SK-N-SH treated with all-trans-retinoic acid at 6 μM for 48 hours (cell line): ENCODE data around the gene OLFM1.

Experiments used
- ATAC-seq: fragments of 200-7000 bp; cut with Tn5 transposase; 3 replicates; pipeline ENCODE4 v1.9.1; 2020; ENCODE audit warnings: mild to moderate bottlenecking, moderate library complexity
- ARNTL ChIP-seq: fragments of 450-650 bp; formaldehyde crosslinking; IDR thresholded peaks from 2 replicates; pipeline ENCODE4 v1.5.0; 2020; ENCODE audit warnings: low read depth, mild to moderate bottlenecking, moderate library complexity, borderline replicate concordance
- BACH2 ChIP-seq: fragments of 250-450 bp; sonication (Bioruptor Pico); IDR thresholded peaks from 2 replicates; pipeline ENCODE4 v1.9.0; 2021; ENCODE audit warnings: mild to moderate bottlenecking, borderline replicate concordance
- CREB5 ChIP-seq: fragments of 250-450 bp; sonication (Bioruptor Pico); IDR thresholded peaks from 2 replicates; pipeline ENCODE4 v1.5.1; 2020; ENCODE audit warnings: low read depth, mild to moderate bottlenecking, moderate library complexity
- CSDC2 ChIP-seq: fragments of 250-450 bp; sonication (Bioruptor Pico); IDR thresholded peaks from 2 replicates; pipeline ENCODE4 v1.5.0; 2020; ENCODE audit warnings: mild to moderate bottlenecking, moderate library complexity
- CSRNP3 ChIP-seq: fragments of 250-450 bp; sonication (Bioruptor Pico); IDR thresholded peaks from 2 replicates; pipeline ENCODE4 v1.5.1; 2021; ENCODE audit warnings: mild to moderate bottlenecking, moderate library complexity
- ESRRG ChIP-seq: fragments of 250-450 bp; sonication (Bioruptor Pico); IDR thresholded peaks from 2 replicates; pipeline ENCODE4 v1.6.1; 2021; ENCODE audit warnings: mild to moderate bottlenecking
- GLIS3 ChIP-seq: fragments of 250-450 bp; sonication (Bioruptor Pico); IDR thresholded peaks from 2 replicates; pipeline ENCODE4 v1.5.0; 2020; ENCODE audit warnings: mild to moderate bottlenecking, moderate library complexity
- ISL1 ChIP-seq: fragments of 250-450 bp; sonication (Bioruptor Pico); IDR thresholded peaks from 2 replicates; pipeline ENCODE4 v2.1.2; 2022; ENCODE audit warnings: mild to moderate bottlenecking, moderate library complexity
- OSR1 ChIP-seq: fragments of 250-450 bp; sonication (Bioruptor Pico); IDR thresholded peaks from 2 replicates; pipeline ENCODE4 v1.8.0; 2022; ENCODE audit warnings: moderate library complexity, mild to moderate bottlenecking, inconsistent platforms
- PATZ1 ChIP-seq: fragments of 250-450 bp; sonication (Bioruptor Pico); IDR thresholded peaks from 2 replicates; pipeline ENCODE4 v1.8.0; 2020; ENCODE audit warnings: mild to moderate bottlenecking, moderate library complexity, borderline replicate concordance
- RARB ChIP-seq: fragments of 250-450 bp; sonication (Bioruptor Pico); IDR thresholded peaks from 2 replicates; pipeline ENCODE4 v1.8.0; 2021; ENCODE audit warnings: mild to moderate bottlenecking, moderate library complexity
- SNAI2 ChIP-seq: fragments of 250-450 bp; sonication (Bioruptor Pico); IDR thresholded peaks from 2 replicates; pipeline ENCODE4 v1.5.0; 2020; ENCODE audit warnings: mild to moderate bottlenecking, moderate library complexity
- TCF4 ChIP-seq: fragments of 250-450 bp; sonication (Bioruptor Pico); IDR thresholded peaks from 2 replicates; pipeline ENCODE4 v1.8.0; 2021; ENCODE audit warnings: mild to moderate bottlenecking, moderate library complexity, borderline replicate concordance
- TOX ChIP-seq: fragments of 250-450 bp; sonication (Bioruptor Pico); IDR thresholded peaks from 2 replicates; pipeline ENCODE4 v1.8.0; 2021; ENCODE audit warnings: mild to moderate bottlenecking, moderate library complexity, borderline replicate concordance
- TSHZ2 ChIP-seq: fragments of 250-450 bp; sonication (Bioruptor Pico); IDR thresholded peaks from 2 replicates; pipeline ENCODE4 v1.5.0; 2020; ENCODE audit warnings: mild to moderate bottlenecking, moderate library complexity
- ZC3H10 ChIP-seq: fragments of 250-450 bp; sonication (Bioruptor Pico); IDR thresholded peaks from 2 replicates; pipeline ENCODE4 v1.5.1; 2021; ENCODE audit warnings: mild to moderate bottlenecking, moderate library complexity
- ZFP3 ChIP-seq: fragments of 250-450 bp; sonication (Bioruptor Pico); IDR thresholded peaks from 2 replicates; pipeline ENCODE4 v1.5.0; 2020; ENCODE audit warnings: mild to moderate bottlenecking, moderate library complexity
- ZFP30 ChIP-seq: fragments of 450-650 bp; formaldehyde crosslinking; IDR thresholded peaks from 2 replicates; pipeline ENCODE4 v1.5.0; 2022; ENCODE audit warnings: mild to moderate bottlenecking, moderate library complexity
- ZNF565 ChIP-seq: fragments of 450-650 bp; formaldehyde crosslinking; conservative IDR thresholded peaks from 2 replicates; pipeline ENCODE4 v1.5.0; 2020; ENCODE audit warnings: low read depth, mild to moderate bottlenecking, moderate library complexity
- ZNF70 ChIP-seq: fragments of 450-650 bp; formaldehyde crosslinking; IDR thresholded peaks from 2 replicates; pipeline ENCODE4 v1.5.0; 2020; ENCODE audit warnings: mild to moderate bottlenecking, moderate library complexity
- ZNF8 ChIP-seq: fragments of 450-650 bp; formaldehyde crosslinking; IDR thresholded peaks from 2 replicates; pipeline ENCODE4 v1.5.0; 2020; ENCODE audit warnings: mild to moderate bottlenecking, moderate library complexity

OLFM1 gene

GRCh38 chr9:135164036-135164435 is 76.6 kb downstream of the OLFM1 start:
- TF ChIP-seq PATZ1 (CRISPR knock-in tag) (no peak), TSHZ2 (no peak), ARNTL (CRISPR knock-in tag) (no peak), ESRRG (CRISPR knock-in tag) (no peak), RARB (CRISPR knock-in tag) (no peak), ZNF565 (CRISPR knock-in tag) (no peak)
- TF ChIP-seq, all 23 proteins: peak for 0
- no peak for ATAC-seq

GRCh38 chr9:135165003-135165711 is 77.7 kb downstream of the OLFM1 start:
- ATAC-seq = no peak
- TF ChIP-seq TCF4 (CRISPR knock-in tag) (no peak), ZNF70 (CRISPR knock-in tag) (no peak), TOX (CRISPR knock-in tag) (no peak), RARB (CRISPR knock-in tag) (no peak), ZC3H10 (CRISPR knock-in tag) (no peak), CSDC2 (CRISPR knock-in tag) (no peak), ESRRG (CRISPR knock-in tag) (no peak), BACH2 (CRISPR knock-in tag) (no peak), ZNF565 (CRISPR knock-in tag) (no peak), OSR1 (CRISPR knock-in tag) (no peak), ZFP3 (CRISPR knock-in tag) (no peak), ISL1 (CRISPR knock-in tag) (no peak), ZNF8 (no peak), CREB5 (CRISPR knock-in tag) (no peak)

- no peak for ATAC-seq
- no peak for TF ChIP-seq ISL1 (CRISPR knock-in tag)
- TF ChIP-seq ZFP3 (CRISPR knock-in tag) = no peak
- no peak for TF ChIP-seq CREB5 (CRISPR knock-in tag)
- no peak for TF ChIP-seq ZNF70 (CRISPR knock-in tag)
- no peak for TF ChIP-seq BACH2 (CRISPR knock-in tag)
- TF ChIP-seq RARB (CRISPR knock-in tag) = no peak
- TF ChIP-seq ZNF565 (CRISPR knock-in tag) = no peak
- TF ChIP-seq GLIS3 (CRISPR knock-in tag) = no peak
- no peak for TF ChIP-seq SNAI2 (CRISPR knock-in tag)
- no peak for TF ChIP-seq ZNF8
- TF ChIP-seq ZFP30 (CRISPR knock-in tag) = no peak
- no peak for TF ChIP-seq OSR1 (CRISPR knock-in tag)
- no peak for TF ChIP-seq TSHZ2
- no peak for TF ChIP-seq CSRNP3 (CRISPR knock-in tag)
These were observed 78.5 kb downstream of the OLFM1 start for GRCh38 chr9:135165756-135166519.
